Activated CD8-positive, alpha-beta memory T cell treated with anti-CD3 and anti-CD28 coated beads, Interleukin-2, amount 50 U/mL, for 48 hours (primary cell): ENCODE data around the gene KRTAP3-1.
"Not testable (repeated sequence)": the region's sequence is repeated elsewhere in the genome, so short reads cannot be mapped to it uniquely, and the experiment has no call there.

ENCODE experiments used
- DNase-seq: peaks from one replicate; pipeline ENCODE4 v3.0.0-alpha.2; 2020

The KRTAP3-1 gene

DNA sequence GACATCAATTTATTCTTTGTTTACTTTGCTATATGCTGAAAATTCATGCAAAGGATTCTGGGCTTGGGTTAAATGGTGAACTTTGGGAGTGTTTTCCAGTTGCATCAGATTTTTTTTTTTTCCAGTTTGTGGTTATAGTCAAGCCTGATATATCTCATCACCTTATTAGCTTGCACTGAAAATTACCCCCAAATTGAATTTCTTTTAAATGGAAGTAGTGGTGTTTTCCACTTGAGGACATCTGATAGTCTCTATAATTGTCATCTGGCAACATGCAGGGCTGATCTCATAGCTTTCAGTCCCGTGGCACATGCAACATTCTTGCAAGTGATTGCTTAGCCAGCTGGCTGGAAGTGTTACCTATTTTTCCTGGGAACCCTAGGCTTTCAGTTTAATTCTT is 4.7 kb upstream of the KRTAP3-1 start:
- no peak for DNase-seq

DNA sequence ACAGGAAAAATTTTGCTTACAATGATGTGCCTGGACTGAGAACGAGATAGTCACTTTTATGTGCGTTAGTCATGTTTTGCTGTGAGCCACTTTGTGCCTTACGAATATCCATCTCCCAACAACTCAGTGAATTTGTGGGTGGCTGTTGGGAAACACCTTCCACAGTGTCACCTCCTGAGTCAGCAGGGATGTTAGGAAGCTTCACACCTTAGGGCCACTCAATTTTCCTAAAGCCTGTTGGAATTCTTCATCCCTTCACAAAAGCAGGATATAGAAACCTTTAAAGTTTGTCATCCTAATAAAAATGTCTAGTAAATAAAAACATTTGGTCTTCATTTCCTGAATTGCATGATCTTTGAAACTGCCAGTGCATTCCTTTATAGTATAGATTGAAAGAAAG is 4.3 kb upstream of the KRTAP3-1 start:
- no peak for DNase-seq

- DNase-seq: no peak
Measured at GRCh38 chr17:41012326-41013120, 3.6 kb upstream of the KRTAP3-1 start.

- no peak for DNase-seq
Measured at GRCh38 chr17:41010441-41010840, 1.5 kb upstream of the KRTAP3-1 start.

- no peak for DNase-seq
Measured at GRCh38 chr17:41009936-41010335, 1.0 kb upstream of the KRTAP3-1 start.

- DNase-seq: no peak
Measured at GRCh38 chr17:41009301-41009760, 403 bp upstream of the KRTAP3-1 start.

- DNase-seq: no peak
Measured at GRCh38 chr17:41004397-41004796, 4.5 kb downstream of the KRTAP3-1 start.

DNA sequence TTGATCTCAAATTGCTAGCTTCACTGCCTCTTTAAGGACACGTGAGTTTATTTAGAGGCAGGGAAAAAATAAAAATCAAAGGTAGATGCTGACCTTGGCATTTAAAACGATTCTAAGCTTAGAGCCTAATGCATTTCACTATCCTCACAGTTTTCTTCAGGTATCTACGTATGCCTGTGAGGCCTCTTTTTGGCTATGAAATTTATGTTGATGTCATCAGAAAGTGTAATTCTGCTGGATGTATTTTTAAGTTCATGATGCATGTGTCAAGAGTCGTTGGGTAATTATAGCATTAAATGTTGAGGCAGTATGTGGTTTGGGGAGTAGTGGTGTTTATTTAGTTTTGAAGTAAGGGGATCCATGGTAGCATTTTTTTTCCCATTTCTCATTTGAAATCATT is 5.0 kb downstream of the KRTAP3-1 start:
- no peak for DNase-seq

DNA sequence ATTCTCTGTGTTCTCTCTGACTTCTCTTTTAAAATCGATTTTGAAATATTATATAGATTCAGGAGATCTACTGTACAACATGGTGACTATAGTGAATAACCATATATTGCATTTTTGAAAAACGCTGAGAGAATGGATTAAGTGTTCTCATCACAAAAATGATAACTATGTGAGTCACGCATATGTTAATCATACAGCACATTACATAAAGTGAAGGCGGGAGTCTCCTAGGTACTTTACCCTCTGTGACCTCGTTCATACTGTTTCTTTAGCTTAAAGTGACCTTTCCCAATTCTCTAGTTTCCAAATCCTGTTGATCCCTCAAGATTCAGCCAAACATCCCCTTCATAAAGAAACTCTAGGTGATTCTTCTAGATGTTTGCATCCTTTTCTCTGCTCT is 6.1 kb downstream of the KRTAP3-1 start:
- DNase-seq: no peak

DNA sequence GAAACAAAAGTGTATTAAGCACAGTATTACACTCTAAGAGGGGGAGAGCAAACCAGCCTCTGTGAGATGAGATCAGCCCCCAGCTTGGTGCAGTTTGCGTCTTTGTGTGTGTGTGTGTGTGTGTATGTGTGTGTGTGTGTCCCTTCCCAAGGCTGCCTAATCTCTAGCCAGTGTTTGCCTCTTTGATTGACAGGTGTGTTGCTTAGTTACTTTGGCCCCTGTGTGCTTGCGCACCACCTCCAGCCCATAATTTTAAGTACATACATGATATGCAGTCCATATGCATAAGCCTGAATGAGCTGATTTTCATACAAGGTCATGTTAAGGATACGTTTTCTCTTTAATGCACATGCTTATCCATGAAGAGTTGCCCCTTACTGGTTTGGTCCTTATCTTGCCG is 7.1 kb downstream of the KRTAP3-1 start:
- DNase-seq: no peak

GRCh38 chr17:40999563-40999962 is 9.4 kb downstream of the KRTAP3-1 start, which contains the start of gene KRTAP3-2:
KRTAP3-2 (minus strand) TSS chr17:40999906; CDS start chr17:40999853, 53 bp downstream.
- DNase-seq: not testable (repeated sequence)

DNA sequence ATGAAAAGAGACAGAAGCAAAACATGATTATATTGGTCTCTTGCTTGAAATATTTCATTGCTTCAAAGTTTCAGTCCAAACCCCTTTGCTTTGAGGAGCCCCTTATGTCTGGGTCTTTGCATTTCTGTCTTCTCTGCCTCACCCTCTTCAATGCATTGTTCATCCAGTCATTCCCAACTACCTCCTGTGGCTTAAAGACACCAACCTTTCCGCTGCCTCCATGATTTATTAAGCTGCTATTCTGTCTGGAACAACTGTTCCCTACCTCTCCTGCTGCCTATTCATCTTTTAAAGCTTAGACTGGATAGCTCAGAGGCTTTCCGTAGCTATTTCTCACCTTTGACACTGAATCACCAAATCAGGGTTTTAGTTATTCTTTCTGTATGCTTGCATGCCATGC is 11.6 kb downstream of the KRTAP3-1 start:
- DNase-seq: no peak

- no peak for DNase-seq
Measured at GRCh38 chr17:40996829-40997228, 12.1 kb downstream of the KRTAP3-1 start.

GRCh38 chr17:40995116-40995515 is 13.8 kb downstream of the KRTAP3-1 start:
- DNase-seq: no peak

- no peak for DNase-seq
Measured at GRCh38 chr17:40993839-40994238, 15.1 kb downstream of the KRTAP3-1 start, which contains the start of gene KRTAP3-3. KRTAP3-3 (minus strand) TSS chr17:40994164; CDS start chr17:40994097, 67 bp downstream.

DNA sequence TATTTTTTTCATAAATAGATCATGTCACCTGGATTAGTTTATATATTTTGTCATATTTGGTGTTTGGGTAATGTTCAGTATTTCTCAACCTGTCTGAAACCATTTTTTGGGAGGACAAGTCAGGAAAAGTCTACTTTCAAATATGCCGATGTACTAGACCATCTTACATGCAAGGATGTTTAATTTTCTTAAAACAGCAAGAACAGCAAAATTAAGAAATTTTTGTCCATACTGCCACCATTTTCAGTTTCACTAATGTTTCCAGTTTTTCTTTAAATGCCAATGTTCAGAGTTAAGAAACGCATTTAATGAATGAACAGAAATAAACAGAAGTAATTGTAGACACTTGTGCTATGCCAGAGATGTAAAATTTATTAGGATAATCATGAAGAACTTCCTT is 15.8 kb downstream of the KRTAP3-1 start:
- no peak for DNase-seq

DNA sequence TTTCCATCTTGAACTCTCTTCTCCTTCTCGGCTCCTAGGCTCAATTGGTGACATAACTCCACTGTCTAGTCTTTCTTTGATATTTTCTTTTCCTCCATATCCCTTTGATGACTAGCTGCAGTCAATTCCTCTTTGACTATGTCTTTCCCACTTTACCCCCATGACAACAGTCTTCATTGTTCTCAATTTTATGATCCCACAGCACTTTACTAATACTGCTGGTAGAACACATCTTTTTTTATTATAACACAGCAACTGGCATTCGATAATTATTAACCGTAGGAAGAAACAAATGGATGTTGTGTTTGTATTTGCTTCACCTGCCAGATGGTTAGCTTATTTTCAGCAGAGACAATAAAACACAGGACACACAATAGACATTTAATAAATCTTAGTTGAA is 16.3 kb downstream of the KRTAP3-1 start:
- no peak for DNase-seq

DNA sequence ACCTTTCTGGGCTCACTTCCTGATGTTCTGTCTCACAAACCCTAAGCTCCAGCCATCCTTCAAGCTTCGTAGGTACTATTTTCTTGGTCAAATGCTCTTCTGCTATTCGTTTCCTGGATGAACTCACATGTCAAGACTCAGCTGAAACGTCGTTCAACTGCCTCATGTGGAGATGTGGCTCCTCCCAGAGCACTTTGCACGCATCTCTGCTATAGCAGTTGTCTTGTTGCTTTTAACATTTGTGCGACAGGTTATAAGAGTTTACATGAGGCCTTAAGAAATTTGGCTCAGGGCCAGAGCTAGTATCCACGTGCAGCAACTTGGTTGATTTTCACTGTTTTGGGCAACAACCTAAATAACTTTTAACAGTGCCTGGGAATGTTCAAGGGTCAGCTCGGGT is 22.0 kb downstream of the KRTAP3-1 start:
- DNase-seq: no peak

DNA sequence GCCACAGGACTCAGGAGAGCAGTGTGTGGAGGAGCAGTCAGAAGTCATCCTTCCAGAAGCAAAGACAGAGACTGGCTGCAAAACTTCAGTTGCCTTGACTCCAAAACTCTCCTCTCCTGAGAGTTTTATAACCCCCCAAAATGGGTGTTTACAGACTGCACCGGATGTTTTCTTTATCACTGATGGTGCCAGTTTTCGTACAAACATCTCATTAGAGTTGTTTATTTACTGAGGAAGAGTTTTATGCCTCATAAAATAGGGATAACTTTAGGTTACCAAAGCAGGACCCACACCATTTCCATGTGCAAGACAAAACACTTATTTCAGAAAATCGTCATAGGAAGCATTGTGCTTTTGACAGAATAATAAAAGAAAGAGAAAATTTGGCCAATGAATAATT is 24.7 kb downstream of the KRTAP3-1 start, which contains the start of gene KRT40:
Gene KRT40 (minus strand): TSS at position 101 of the 400 bp plus-strand sequence. CDS start 53 bp downstream, at position 48.
- DNase-seq: no peak

- no peak for DNase-seq
Measured at GRCh38 chr17:40981115-40981514, 27.8 kb downstream of the KRTAP3-1 start.

DNA sequence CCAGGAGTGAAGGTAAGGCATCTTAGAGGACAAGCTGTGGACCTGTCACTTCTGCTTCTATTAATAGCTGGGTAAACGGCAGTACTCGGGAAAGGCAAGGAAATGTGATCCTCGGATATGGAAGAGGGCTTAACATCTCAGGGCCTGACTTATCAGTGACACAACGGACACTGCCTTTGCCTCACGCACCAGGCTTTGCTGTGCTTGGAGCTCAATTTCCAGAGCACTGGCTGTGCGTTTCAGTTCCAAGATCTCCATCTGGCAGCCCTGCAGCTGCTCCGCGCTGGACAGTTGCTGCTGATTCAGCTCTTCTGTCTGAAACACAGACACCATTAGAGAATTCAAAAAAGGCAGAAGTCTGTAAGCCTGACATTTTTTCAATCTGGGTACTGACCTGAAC is 28.3 kb downstream of the KRTAP3-1 start:
- no peak for DNase-seq

- DNase-seq: no peak
Measured at GRCh38 chr17:40980117-40980516, 28.8 kb downstream of the KRTAP3-1 start.

DNA sequence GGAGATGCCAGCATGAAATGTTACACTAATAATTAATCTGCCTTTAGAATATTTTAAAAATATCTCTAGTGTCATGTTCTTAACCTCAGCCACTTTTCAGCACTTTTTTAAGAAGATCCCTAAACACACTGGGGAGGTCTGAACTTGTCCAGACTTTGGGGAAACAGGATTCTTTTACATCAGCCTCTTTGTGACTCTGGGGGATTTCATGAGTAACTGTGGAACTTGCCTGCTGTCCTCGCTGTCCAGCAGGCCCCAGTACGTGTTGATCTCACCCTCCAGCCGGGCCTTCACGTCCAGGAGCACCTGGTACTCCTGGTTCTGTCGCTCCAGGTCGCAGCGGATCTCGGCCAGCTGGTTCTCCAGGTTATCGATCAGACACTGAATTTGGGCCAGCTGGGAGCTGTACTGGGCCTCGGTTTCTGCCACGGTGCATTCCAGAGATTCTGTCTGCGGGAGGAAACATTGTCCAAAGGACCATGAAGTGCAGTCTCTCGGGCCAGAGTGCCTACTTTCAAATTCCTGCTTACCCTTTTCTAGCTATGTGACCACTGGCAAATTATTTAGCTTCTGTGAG is 30.3 kb downstream of the KRTAP3-1 start:
- DNase-seq: no peak

GRCh38 chr17:40975516-40975915 is 33.4 kb downstream of the KRTAP3-1 start:
- no peak for DNase-seq
